A549 (cell line): Measurements from ENCODE around the gene CXCR2. TPM values are rescaled to one million over a fixed set of nuclear protein-coding genes. Genes with fewer than 3 reads are reported as not detected.
A peak's percentile ranks its signal among the peaks of the same experiment; 100 is the strongest.

Source experiments
- ATAC-seq, 2 experiments: fragments of 200-7000 bp in 1 of 2; fragments of >200 bp in 1 of 2; cut with Nextera tagmentation in 1 of 2; cut with Tn5 transposase in 1 of 2; 3 replicates each; pipeline versions ENCODE4 v1.8.0 to v1.9.1; 2018 to 2020; ENCODE audit warnings: mild to moderate bottlenecking in 1 of 2, moderate library complexity in 1 of 2
- CTCF ChIA-PET: fragments of 300-600 bp; sonication (Branson Sonifier 250); formaldehyde crosslinking; extraction: SDS; loops from one replicate; lab custom pipeline; 2021; ENCODE audit warnings: antibody characterized with exemption, inconsistent platforms; lab: Yijun Ruan, JAX
- POLR2A ChIA-PET: fragments of 350-600 bp; formaldehyde crosslinking; extraction: SDS; loops from one replicate; lab custom pipeline; 2021; ENCODE audit warnings: antibody characterized with exemption, inconsistent platforms; lab: Yijun Ruan, JAX
- DNase-seq, 2 experiments: peaks; one replicate each; pipeline versions ENCODE4 v3.0.0 to v3.0.0-alpha.2; 2011 to 2016; ENCODE audit warnings: low read depth in 1 of 2, low spot score in 1 of 2
- FAIRE-seq: peaks from 2 replicates; lab custom pipeline; 2011; peaks lifted over from hg19 to GRCh38; lab: Jason Lieb, UNC
- H3K27ac ChIP-seq, 2 experiments: fragments of >200 bp; sonication (Bioruptor Twin); formaldehyde crosslinking; 3 replicates each; pipeline ENCODE4 v1.5.1; 2016 to 2017
- H3K4me1 ChIP-seq: fragments of >200 bp; sonication (Bioruptor Twin); formaldehyde crosslinking; 3 replicates; pipeline ENCODE4 v1.6.1; 2016
- H3K4me2 ChIP-seq: fragments of >200 bp; sonication (Bioruptor Twin); formaldehyde crosslinking; 3 replicates; pipeline ENCODE4 v1.6.1; 2016
- H3K4me3 ChIP-seq: fragments of >200 bp; sonication (Bioruptor Twin); formaldehyde crosslinking; 3 replicates; pipeline ENCODE4 v1.5.1; 2016
- H3K9me3 ChIP-seq: fragments of >200 bp; sonication (Bioruptor Twin); formaldehyde crosslinking; 3 replicates; pipeline ENCODE4 v1.6.1; 2016
- CBX2 ChIP-seq: fragments of 200-600 bp; sonication (generic); IDR thresholded peaks from 2 replicates; pipeline ENCODE4 v1.6.1; 2016; ENCODE audit warnings: low read depth, mild to moderate bottlenecking, borderline replicate concordance
- CEBPB ChIP-seq, 2 experiments: fragments of >200 bp in 1 of 2; sonication (Bioruptor Twin) in 1 of 2; formaldehyde crosslinking in 1 of 2; IDR thresholded peaks; 2 replicates each; pipeline ENCODE4 v1.6.1; 2012 to 2016
- CHD2 ChIP-seq: fragments of 150-350 bp; IDR thresholded peaks from 2 replicates; pipeline ENCODE4 v1.6.1; 2014; ENCODE audit warnings: low read length; ENCODE audit not compliant: partially characterized antibody
- EHF ChIP-seq: fragments of 250-450 bp; sonication (Bioruptor Pico); IDR thresholded peaks from 2 replicates; pipeline ENCODE4 v1.5.0; 2020; ENCODE audit warnings: mild to moderate bottlenecking
- FOXS1 ChIP-seq: fragments of 250-450 bp; sonication (Bioruptor Pico); IDR thresholded peaks from 2 replicates; pipeline ENCODE4 v1.5.0; 2020; ENCODE audit warnings: mild to moderate bottlenecking, moderate library complexity
- GATA3 ChIP-seq: IDR thresholded peaks from 2 replicates; pipeline ENCODE4 v1.6.1; 2012; ENCODE audit warnings: borderline replicate concordance
- HMGXB4 ChIP-seq: fragments of 250-450 bp; sonication (Bioruptor Pico); IDR thresholded peaks from 2 replicates; pipeline ENCODE4 v1.5.0; 2021; ENCODE audit warnings: mild to moderate bottlenecking, moderate library complexity, borderline replicate concordance
- HOXB5 ChIP-seq: fragments of 250-450 bp; sonication (Bioruptor Pico); IDR thresholded peaks from 2 replicates; pipeline ENCODE4 v1.5.0; 2020; ENCODE audit warnings: mild to moderate bottlenecking, moderate library complexity
- KDM1A ChIP-seq: fragments of 200-600 bp; sonication (generic); IDR thresholded peaks from 2 replicates; pipeline ENCODE4 v1.6.1; 2016; ENCODE audit warnings: low read depth, mild to moderate bottlenecking
- MAFK ChIP-seq: fragments of 450-650 bp; IDR thresholded peaks from 2 replicates; pipeline ENCODE4 v1.6.1; 2014; ENCODE audit not compliant: partially characterized antibody
- MAZ ChIP-seq: fragments of 150-350 bp; IDR thresholded peaks from 2 replicates; pipeline ENCODE4 v1.6.1; 2014; ENCODE audit warnings: antibody characterized with exemption, low read depth, low read length, borderline replicate concordance
- POLR2AphosphoS2 ChIP-seq: conservative IDR thresholded peaks from 2 replicates; pipeline ENCODE4 v1.6.1; 2012; ENCODE audit warnings: low read length, improper control_type of control experiment, inconsistent platforms
- RAD21 ChIP-seq, 2 experiments: fragments of >200 bp in 1 of 2; sonication (Bioruptor Twin) in 1 of 2; formaldehyde crosslinking in 1 of 2; IDR thresholded peaks in 1 of 2; conservative IDR thresholded peaks in 1 of 2; 2 replicates in 1 of 2; 3 replicates in 1 of 2; pipeline ENCODE4 v1.6.1; 2012 to 2018; ENCODE audit warnings: inconsistent platforms in 1 of 2
- RARB ChIP-seq: fragments of 250-450 bp; sonication (Bioruptor Pico); IDR thresholded peaks from 2 replicates; pipeline ENCODE4 v1.8.0; 2021; ENCODE audit warnings: mild to moderate bottlenecking, moderate library complexity
- REST ChIP-seq: fragments of 200-600 bp; sonication (generic); IDR thresholded peaks from 2 replicates; pipeline ENCODE4 v1.6.1; 2016; ENCODE audit warnings: antibody characterized with exemption, mild to moderate bottlenecking, moderate library complexity
- SMC3 ChIP-seq: fragments of >200 bp; sonication (Bioruptor Twin); formaldehyde crosslinking; IDR thresholded peaks from 3 replicates; pipeline ENCODE4 v1.6.1; 2018; ENCODE audit warnings: inconsistent platforms
- SREBF2 ChIP-seq: fragments of 450-650 bp; IDR thresholded peaks from 2 replicates; pipeline ENCODE4 v1.6.1; 2014; ENCODE audit warnings: mild to moderate bottlenecking, moderate library complexity
- USF2 ChIP-seq: fragments of 450-650 bp; IDR thresholded peaks from 2 replicates; pipeline ENCODE4 v1.6.1; 2014; ENCODE audit warnings: antibody characterized with exemption
- ZNF302 ChIP-seq: fragments of 250-450 bp; sonication (Bioruptor Pico); IDR thresholded peaks from 2 replicates; pipeline ENCODE4 v1.9.0; 2021; ENCODE audit warnings: inconsistent platforms, mild to moderate bottlenecking, moderate library complexity
- WGBS: methylation state at CpG from one replicate; pipeline ENCODE4 v1.1.6; 2017; ENCODE audit errors: missing lambda C conversion rate; 5-methylcytosine and 5-hydroxymethylcytosine counted together
- polyA plus RNA-seq, 4 experiments: library from polyadenylated mRNA; depleted of rRNA in 3 of 4; stranded (reverse); fragments of >200 nt; fragmentation: RNase III in 1 of 4; extraction: RNeasy Plus Mini Kit Qiagen cat#74134 plus additional on column Dnase treatment in 1 of 4; gene quantifications; 2 replicates in 3 of 4; 3 replicates in 1 of 4; pipeline ENCODE4 v1.2.3, GENCODE V29; 2011 to 2017
- TF ChIP-seq, protein P1 (sequence below): fragments of >200 bp; sonication (Bioruptor Twin); formaldehyde crosslinking; IDR thresholded peaks from 2 replicates; pipeline ENCODE4 v1.6.1; 2016
- TF ChIP-seq, protein P2 (sequence below): fragments of >200 bp; sonication (Bioruptor Twin); formaldehyde crosslinking; IDR thresholded peaks from 3 replicates; pipeline ENCODE4 v1.6.1; 2016
- TF ChIP-seq, protein P3 (sequence below): fragments of 250-450 bp; sonication (Bioruptor Pico); IDR thresholded peaks from 2 replicates; pipeline ENCODE4 v1.5.0; 2020; ENCODE audit warnings: low read depth, mild to moderate bottlenecking, moderate library complexity

Gene CXCR2
- polyA plus RNA-seq, 2 of the 4 experiments (the other 2 are of a cell fraction), result 0.08 TPM; not detected in 1

GRCh38 chr2:218082586-218083351 is 43.1 kb upstream of the CXCR2 start:
- 64% methylated on average over 14 of the region's 14 CpGs for WGBS
- Histone ChIP-seq H3K4me1 (no peaks in the 10 kb centered on the region), H3K27ac (no peak overlapping the region), H3K4me2 (no peak overlapping the region), H3K9me3 (peaks cover 25% of the 10 kb centered on the region), H3K4me3 (no peak overlapping the region)
- DNase-seq, result no peak
- TF ChIP-seq MAFK (no peak), SMC3 (no peak), CHD2 (no peak), SREBF2 (no peak), HOXB5 (no peak), MAZ (no peak), RAD21 (conservative IDR thresholded peaks at IDR 0.05 in 1 of 2, IDR thresholded peaks at IDR 0.05 in 1 of 2) (no peak), FOXS1 (CRISPR knock-in tag) (no peak), HMGXB4 (CRISPR knock-in tag) (no peak)
- CTCF ChIA-PET, result interaction anchor here (1.2 kb wide), 1 partner anchor 9 kb away, joined by 3 read pairs; no protein-coding TSS in a partner anchor
- no peak for FAIRE-seq
- POLR2A ChIA-PET, result no interaction called here
- peak in 1 of 2 experiments; percentile 49; a peak in 2 of 6 replicates for ATAC-seq

GRCh38 chr2:218083352-218083676 is 42.5 kb upstream of the CXCR2 start:
- Histone ChIP-seq H3K4me2 (no peak overlapping the region), H3K4me1 (no peaks in the 10 kb centered on the region), H3K27ac (no peak overlapping the region), H3K4me3 (no peak overlapping the region), H3K9me3 (peaks cover 26% of the 10 kb centered on the region)
- no peak for ATAC-seq
- CTCF ChIA-PET, result interaction anchor here (1.2 kb wide), 1 partner anchor 9 kb away, joined by 3 read pairs; no protein-coding TSS in a partner anchor
- no peak for DNase-seq
- FAIRE-seq, result no peak
- POLR2A ChIA-PET, result no interaction called here
- 54% methylated on average over 3 of the region's 3 CpGs for WGBS
- TF ChIP-seq, protein P1, sequence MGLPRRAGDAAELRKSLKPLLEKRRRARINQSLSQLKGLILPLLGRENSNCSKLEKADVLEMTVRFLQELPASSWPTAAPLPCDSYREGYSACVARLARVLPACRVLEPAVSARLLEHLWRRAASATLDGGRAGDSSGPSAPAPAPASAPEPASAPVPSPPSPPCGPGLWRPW, result no peak
- TF ChIP-seq CHD2 (no peak), CBX2 (no peak)
- TF ChIP-seq, protein P2, sequence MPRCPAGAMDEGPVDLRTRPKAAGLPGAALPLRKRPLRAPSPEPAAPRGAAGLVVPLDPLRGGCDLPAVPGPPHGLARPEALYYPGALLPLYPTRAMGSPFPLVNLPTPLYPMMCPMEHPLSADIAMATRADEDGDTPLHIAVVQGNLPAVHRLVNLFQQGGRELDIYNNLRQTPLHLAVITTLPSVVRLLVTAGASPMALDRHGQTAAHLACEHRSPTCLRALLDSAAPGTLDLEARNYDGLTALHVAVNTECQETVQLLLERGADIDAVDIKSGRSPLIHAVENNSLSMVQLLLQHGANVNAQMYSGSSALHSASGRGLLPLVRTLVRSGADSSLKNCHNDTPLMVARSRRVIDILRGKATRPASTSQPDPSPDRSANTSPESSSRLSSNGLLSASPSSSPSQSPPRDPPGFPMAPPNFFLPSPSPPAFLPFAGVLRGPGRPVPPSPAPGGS, result no peak

DNA sequence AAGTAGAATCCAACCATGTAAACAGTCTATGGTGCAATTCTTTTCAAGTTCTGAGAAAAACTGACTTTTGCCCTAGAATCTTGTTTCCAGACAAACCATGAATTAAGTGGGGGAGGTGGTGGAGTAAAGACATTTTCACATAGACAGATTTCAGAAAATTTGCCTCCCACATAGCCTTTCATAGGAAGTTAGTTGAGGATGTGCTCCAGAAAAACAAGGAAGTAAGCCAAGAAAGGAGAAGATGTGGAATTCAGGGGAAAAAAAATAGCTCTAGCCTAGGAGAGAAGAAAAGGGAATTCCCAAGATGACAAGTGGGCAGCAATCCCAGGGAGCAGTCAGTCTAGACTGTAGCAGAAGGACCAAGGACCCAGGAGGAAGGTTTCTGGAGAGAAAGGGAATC is 39.4 kb upstream of the CXCR2 start:
- no peaks in the 10 kb centered on the region for H3K4me1 ChIP-seq
- H3K27ac ChIP-seq, result no peak overlapping the region
- DNase-seq, result no peak
- FAIRE-seq, result no peak
- H3K4me2 ChIP-seq, result no peak overlapping the region
- peaks cover 29% of the 10 kb centered on the region for H3K9me3 ChIP-seq
- ChIA-PET POLR2A (no interaction called here), CTCF (interaction anchor here (1.2 to 1.4 kb wide), 2 partner anchors 297 to 301 kb away, joined by 3 read pairs; no protein-coding TSS in a partner anchor)
- TF ChIP-seq CEBPB (IDR thresholded peaks at IDR 0.05) (no peak), KDM1A (no peak), ZNF302 (CRISPR knock-in tag) (no peak), RARB (CRISPR knock-in tag) (no peak), MAFK (no peak), POLR2AphosphoS2 (no peak), SMC3 (no peak), FOXS1 (CRISPR knock-in tag) (no peak), REST (no peak), GATA3 (no peak), USF2 (no peak), EHF (CRISPR knock-in tag) (no peak)
- TF ChIP-seq, protein P3, sequence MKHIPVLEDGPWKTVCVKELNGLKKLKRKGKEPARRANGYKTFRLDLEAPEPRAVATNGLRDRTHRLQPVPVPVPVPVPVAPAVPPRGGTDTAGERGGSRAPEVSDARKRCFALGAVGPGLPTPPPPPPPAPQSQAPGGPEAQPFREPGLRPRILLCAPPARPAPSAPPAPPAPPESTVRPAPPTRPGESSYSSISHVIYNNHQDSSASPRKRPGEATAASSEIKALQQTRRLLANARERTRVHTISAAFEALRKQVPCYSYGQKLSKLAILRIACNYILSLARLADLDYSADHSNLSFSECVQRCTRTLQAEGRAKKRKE, result no peak
- ATAC-seq, result no peak
- H3K4me3 ChIP-seq, result no peak overlapping the region
